Dendritic cell treated with granulocyte-macrophage colony-stimulating factor and Interleukin-4, amounts not matched to agents 40 ng/mL and 50 ng/mL, for 4 days (primary cell): ENCODE results near the gene PAGE2B.
"Not testable (repeated sequence)": the region's sequence is repeated elsewhere in the genome, so short reads cannot be mapped to it uniquely, and the experiment has no call there.

Source experiments
- H3K27ac Mint-ChIP-seq: one replicate; pipeline ENCODE4 v1.8.0; 2022; ENCODE audit warnings: mild to moderate bottlenecking, mixed read lengths
- H3K27me3 Mint-ChIP-seq: one replicate; pipeline ENCODE4 v1.8.0; 2022; ENCODE audit warnings: mild to moderate bottlenecking, mixed read lengths
- H3K36me3 Mint-ChIP-seq: one replicate; pipeline ENCODE4 v1.8.0; 2022; ENCODE audit warnings: low read depth, mixed read lengths
- H3K4me1 Mint-ChIP-seq: one replicate; pipeline ENCODE4 v1.8.0; 2022; ENCODE audit warnings: low read depth, mixed read lengths
- H3K4me3 Mint-ChIP-seq: one replicate; pipeline ENCODE4 v1.8.0; 2022; ENCODE audit warnings: mild to moderate bottlenecking, moderate library complexity, mixed read lengths
- H3K9me3 Mint-ChIP-seq: one replicate; pipeline ENCODE4 v1.8.0; 2022; ENCODE audit warnings: mixed read lengths
- intact Hi-C: fragments of 100-400 bp; cut with micrococcal nuclease; formaldehyde crosslinking; loops from one replicate; pipeline ENCODE4 v1.15.0; 2022

Gene PAGE2B, protein sequence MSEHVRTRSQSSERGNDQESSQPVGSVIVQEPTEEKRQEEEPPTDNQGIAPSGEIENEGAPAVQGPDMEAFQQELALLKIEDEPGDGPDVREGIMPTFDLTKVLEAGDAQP

DNA sequence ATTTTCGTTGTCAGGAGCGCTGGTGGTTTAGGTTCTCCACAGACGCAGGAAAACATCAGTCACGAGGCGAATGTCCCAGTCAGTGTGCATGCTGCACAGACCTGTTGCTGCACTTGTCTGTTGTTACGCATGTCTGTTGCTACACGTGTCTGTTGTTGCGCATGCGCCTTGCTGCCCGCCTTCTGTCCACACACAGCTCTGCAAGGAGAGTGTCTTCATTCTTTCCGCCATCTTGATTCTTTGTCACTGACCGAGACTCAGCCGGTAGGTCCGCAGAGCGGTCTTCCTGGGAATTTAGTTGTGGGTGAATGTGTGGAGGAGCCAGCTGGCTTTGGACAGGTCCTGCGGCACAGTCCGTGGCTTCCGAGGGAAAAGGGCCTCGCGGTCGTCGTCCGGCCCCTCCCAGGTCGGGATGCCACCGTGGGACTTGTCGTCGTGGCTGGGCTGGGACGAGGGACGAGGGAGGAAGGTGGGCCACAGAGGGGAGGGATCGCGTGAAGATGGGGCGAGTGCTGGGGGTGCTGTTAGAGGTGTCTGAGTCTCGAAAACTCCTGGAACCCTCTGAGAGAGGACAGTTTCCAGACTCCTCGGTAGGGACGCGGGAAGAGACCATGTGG lies at the start of gene PAGE2B:
TSS of gene PAGE2B (plus strand) at position 180 of the 617 bp plus-strand sequence. CDS start 1,012 bp downstream, outside the sequence.
- no peak within 1 kb of the TSS for H3K4me3 Mint-ChIP-seq
- intact Hi-C loops, result no loop called here
- H3K9me3 Mint-ChIP-seq, result no peaks in the 10 kb centered on the region
- H3K4me1 Mint-ChIP-seq, result no peaks in the 10 kb centered on the region
- H3K36me3 Mint-ChIP-seq, result no peaks in the 10 kb centered on the region
- no peaks in the 10 kb centered on the region for H3K27me3 Mint-ChIP-seq
- no peak within 1 kb of the TSS for H3K27ac Mint-ChIP-seq

DNA sequence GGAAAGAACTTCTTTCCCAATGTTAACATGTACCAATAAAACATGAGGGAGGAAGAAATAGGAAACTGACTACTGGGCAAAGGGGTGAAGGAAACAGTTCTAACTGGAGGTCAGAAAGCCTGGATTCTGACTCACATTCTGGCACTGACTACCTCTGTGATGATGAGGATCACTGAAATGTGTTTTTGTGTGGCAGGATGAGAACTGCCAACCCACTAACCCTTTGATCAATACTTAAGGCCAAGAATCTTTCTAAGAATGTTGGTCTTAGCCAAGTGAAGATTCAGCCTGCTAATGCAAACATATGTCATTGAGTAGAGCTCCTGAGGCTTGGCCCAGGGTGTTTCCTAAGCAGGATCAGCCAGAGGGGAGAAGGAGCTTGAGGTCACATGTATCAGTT lies 48.7 kb upstream of the PAGE2B start:
- Mint-ChIP-seq H3K4me3 (no peak overlapping the region), H3K4me1 (no peaks in the 10 kb centered on the region), H3K36me3 (no peaks in the 10 kb centered on the region), H3K9me3 (no peaks in the 10 kb centered on the region), H3K27me3 (peaks cover 3% of the 10 kb centered on the region), H3K27ac (no peak overlapping the region)
- intact Hi-C loops, result no loop called here

DNA sequence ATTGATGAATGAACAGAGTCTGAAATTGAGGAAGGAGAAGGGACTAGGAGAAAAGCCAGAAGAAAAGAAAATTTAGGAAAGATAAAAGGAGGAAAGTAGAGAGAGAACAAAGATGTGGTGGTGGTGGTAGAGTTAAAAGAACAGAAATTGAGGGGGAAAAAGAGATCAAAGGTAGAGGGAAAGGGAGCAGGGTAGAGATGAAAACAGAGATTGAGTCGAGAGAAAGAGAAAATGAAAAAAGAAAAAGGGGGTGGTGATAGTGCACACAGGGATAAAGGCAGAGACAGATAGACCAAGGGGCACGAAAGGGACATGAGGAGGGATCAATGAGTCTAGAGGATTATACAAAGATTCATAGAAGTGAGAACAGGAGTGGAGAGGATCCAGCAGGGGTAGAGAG lies 48.0 kb upstream of the PAGE2B start:
- Mint-ChIP-seq H3K4me3 (no peak overlapping the region), H3K9me3 (no peaks in the 10 kb centered on the region), H3K4me1 (no peaks in the 10 kb centered on the region), H3K27me3 (peaks cover 3% of the 10 kb centered on the region), H3K36me3 (no peaks in the 10 kb centered on the region), H3K27ac (no peak overlapping the region)
- intact Hi-C loops, result no loop called here

DNA sequence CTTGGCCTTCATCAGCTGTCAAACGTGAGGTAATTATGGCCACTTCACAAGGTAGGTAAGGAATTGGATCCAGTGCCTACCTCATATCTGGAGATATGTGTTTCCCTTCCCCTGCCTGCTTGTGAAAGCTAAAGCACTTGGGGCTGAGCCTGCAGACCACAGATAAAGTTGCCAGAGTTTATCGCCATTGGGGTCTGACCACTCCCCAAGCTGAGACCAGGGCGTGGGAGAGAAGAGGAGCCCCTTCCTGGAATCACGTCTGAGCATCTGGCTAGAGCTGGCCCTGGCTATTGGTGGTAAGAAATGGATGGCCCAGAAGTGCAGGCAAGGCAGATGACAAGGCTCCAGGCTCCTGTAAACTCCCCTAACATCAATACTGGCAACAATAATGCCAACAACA lies 46.8 kb upstream of the PAGE2B start:
- H3K27me3 Mint-ChIP-seq, result peaks cover 3% of the 10 kb centered on the region
- H3K9me3 Mint-ChIP-seq, result no peaks in the 10 kb centered on the region
- no peak overlapping the region for H3K27ac Mint-ChIP-seq
- intact Hi-C loops, result no loop called here
- H3K4me1 Mint-ChIP-seq, result no peaks in the 10 kb centered on the region
- H3K4me3 Mint-ChIP-seq, result no peak overlapping the region
- no peaks in the 10 kb centered on the region for H3K36me3 Mint-ChIP-seq

DNA sequence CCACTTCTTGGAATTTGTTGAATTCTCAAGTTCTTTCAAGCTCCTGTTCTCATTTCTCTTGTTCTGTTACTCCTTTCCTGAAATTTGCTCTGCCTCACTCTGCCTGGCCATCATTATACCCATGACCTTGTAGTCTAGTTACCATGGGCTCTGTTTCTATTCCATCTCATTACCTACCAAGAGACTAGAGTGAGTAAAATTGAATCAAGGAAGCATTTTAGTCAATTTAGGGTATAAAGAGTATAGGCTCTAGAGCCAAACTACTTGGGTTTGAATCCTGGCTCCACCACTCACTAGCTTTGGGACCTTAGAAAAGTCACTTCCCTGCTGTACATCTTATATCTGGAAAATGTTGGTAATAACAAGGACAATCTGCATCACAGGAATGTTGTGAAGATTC lies 46.2 kb upstream of the PAGE2B start:
- no peaks in the 10 kb centered on the region for H3K4me1 Mint-ChIP-seq
- intact Hi-C loops, result no loop called here
- H3K36me3 Mint-ChIP-seq, result no peaks in the 10 kb centered on the region
- H3K4me3 Mint-ChIP-seq, result no peak overlapping the region
- H3K27me3 Mint-ChIP-seq, result peaks cover 3% of the 10 kb centered on the region
- no peak overlapping the region for H3K27ac Mint-ChIP-seq
- no peaks in the 10 kb centered on the region for H3K9me3 Mint-ChIP-seq

- intact Hi-C loops, result no loop called here
- Mint-ChIP-seq H3K27me3 (peaks cover 3% of the 10 kb centered on the region), H3K4me3 (no peak overlapping the region), H3K36me3 (no peaks in the 10 kb centered on the region), H3K27ac (no peak overlapping the region), H3K9me3 (no peaks in the 10 kb centered on the region), H3K4me1 (no peaks in the 10 kb centered on the region)
These were observed 45.5 kb upstream of the PAGE2B start for GRCh38 chrX:55029291-55029690.

DNA sequence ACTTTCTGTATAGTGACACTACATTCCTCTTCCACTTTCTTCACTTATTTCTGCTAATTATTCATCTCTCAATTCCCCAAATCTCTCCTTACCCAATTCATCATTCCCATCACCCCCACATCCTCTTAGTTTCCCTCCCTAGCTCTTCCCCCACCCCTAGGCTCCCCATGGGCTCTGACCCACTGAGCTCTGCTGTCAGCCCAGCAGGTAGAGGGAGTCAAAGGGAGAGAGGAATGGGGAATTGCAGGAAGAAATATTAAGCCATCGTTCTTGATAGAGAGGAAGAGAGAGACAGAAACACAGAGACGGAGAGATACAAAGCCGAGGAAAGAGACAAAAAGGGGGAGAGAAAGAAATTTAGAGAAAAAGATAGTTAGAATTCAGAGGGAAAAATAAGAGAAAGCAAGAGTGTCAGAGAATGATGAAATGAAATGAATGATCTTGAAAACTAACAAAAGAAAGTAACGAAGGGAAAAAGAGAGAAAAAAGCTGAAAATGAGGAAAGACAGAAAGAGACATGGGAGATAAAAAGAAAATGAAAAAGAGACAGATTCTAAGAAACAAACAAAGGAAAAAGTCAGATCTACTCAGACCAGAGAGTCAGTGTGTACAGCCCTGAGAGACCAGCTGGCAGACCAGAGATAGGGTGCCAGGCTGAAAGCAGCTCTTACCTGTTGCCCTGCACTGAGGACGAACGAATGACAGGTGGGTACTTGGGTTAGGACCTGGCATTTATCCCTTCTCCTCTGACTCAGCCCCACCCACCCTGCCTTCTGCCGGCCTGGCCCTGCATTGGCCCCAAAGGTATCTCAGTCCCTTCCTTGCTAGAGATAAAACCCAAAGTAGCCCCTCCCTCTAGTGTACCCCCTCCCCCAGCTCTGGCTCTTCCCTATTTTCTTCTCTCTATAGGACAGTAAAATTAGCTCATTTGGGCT lies 44.3 kb upstream of the PAGE2B start, which contains the start of gene ALAS2:
TSS of gene ALAS2 (minus strand) at position 707 of the 935 bp plus-strand sequence. CDS start 4,977 bp downstream, outside the sequence.
- intact Hi-C loops, result no loop called here
- Mint-ChIP-seq H3K4me3 (no peak within 1 kb of the TSS), H3K27ac (no peak within 1 kb of the TSS), H3K27me3 (peaks cover 3% of the 10 kb centered on the region), H3K4me1 (no peaks in the 10 kb centered on the region), H3K9me3 (no peaks in the 10 kb centered on the region), H3K36me3 (no peaks in the 10 kb centered on the region)

GRCh38 chrX:55033429-55033828 lies 41.4 kb upstream of the PAGE2B start:
- H3K27me3 Mint-ChIP-seq, result peaks cover 2% of the 10 kb centered on the region
- intact Hi-C loops, result no loop called here
- no peak overlapping the region for H3K27ac Mint-ChIP-seq
- no peaks in the 10 kb centered on the region for H3K9me3 Mint-ChIP-seq
- H3K4me3 Mint-ChIP-seq, result no peak overlapping the region
- no peaks in the 10 kb centered on the region for H3K36me3 Mint-ChIP-seq
- H3K4me1 Mint-ChIP-seq, result no peaks in the 10 kb centered on the region

GRCh38 chrX:55039471-55039870 lies 35.4 kb upstream of the PAGE2B start:
- intact Hi-C loops, result no loop called here
- H3K4me1 Mint-ChIP-seq, result no peaks in the 10 kb centered on the region
- H3K27me3 Mint-ChIP-seq, result no peaks in the 10 kb centered on the region
- no peak overlapping the region for H3K27ac Mint-ChIP-seq
- no peak overlapping the region for H3K4me3 Mint-ChIP-seq
- H3K9me3 Mint-ChIP-seq, result no peaks in the 10 kb centered on the region
- no peaks in the 10 kb centered on the region for H3K36me3 Mint-ChIP-seq

DNA sequence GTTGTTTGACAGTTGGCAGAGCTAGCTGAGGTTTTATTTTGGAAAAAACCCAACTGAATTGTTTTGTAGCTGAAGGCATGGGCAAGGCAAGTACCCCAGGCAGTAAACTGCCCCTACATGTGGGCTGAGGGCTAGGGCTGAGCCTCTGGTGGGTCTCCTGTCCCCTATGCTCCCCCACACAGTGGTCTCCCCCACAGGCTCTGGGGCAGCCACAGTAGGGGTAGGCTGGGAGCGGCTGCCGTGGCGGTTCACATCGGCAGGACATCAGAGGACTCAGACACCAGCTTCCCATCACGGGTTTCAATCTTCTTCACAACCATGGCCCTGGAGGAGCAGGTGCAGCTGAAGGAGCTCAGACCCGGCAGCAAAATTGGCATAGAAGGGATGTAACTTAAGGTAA lies 33.3 kb upstream of the PAGE2B start:
- Mint-ChIP-seq H3K9me3 (no peaks in the 10 kb centered on the region), H3K36me3 (no peaks in the 10 kb centered on the region), H3K4me1 (no peaks in the 10 kb centered on the region), H3K4me3 (no peak overlapping the region), H3K27me3 (no peaks in the 10 kb centered on the region), H3K27ac (no peak overlapping the region)
- intact Hi-C loops, result no loop called here

- intact Hi-C loops, H3K4me3 Mint-ChIP-seq, H3K4me1 Mint-ChIP-seq, H3K36me3 Mint-ChIP-seq, H3K27ac Mint-ChIP-seq, H3K9me3 Mint-ChIP-seq, H3K27me3 Mint-ChIP-seq: not testable (repeated sequence)
These were observed 24.2 kb upstream of the PAGE2B start for GRCh38 chrX:55050599-55050998.

DNA sequence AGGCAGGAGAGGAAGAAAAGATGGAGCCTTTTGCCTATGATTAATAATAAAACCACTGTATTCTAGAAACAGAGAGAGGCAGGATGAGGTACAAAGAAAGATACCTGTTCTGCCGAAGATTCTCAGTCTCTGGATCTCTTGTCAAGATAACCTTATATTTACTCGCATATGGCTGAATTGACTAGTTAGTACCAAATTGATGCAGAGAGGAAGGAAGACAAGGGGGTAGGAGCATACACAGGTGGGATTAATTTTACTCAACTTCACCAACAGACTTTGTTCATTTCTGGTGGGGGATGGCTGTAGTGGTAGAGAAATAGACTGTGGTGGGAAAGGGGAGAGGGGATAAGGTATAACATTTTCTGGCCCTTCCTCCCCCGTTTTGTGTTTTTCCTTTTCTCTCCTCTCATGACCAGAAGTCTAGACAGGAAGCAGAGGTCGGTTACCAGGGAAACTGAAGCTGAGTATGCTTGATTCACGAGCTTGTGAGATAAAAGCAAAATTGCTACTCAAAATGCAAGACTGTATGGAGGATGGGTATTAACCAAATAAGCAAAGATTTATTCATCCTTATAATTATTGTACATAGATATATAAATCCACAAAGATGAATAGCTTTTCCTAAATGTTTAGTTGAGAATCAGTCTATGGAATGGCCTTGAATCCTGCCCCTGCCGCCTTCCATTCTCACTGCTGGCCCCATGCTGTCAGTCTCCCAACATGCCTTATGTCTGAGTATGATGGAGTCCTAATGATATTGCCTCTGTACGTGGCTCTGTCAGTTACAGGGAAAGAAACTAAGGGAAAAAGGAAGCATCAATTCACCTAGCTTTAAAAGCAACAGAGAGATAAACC lies 17.8 kb upstream of the PAGE2B start:
- intact Hi-C loops, result loop anchor here (1.0 kb wide), 1 partner anchor 166 kb away; no protein-coding TSS in a partner anchor
- Mint-ChIP-seq H3K4me1 (peaks cover 5% of the 10 kb centered on the region), H3K9me3 (no peaks in the 10 kb centered on the region), H3K36me3 (no peaks in the 10 kb centered on the region), H3K27me3 (peaks cover 8% of the 10 kb centered on the region), H3K27ac (no peak overlapping the region), H3K4me3 (no peak overlapping the region)

DNA sequence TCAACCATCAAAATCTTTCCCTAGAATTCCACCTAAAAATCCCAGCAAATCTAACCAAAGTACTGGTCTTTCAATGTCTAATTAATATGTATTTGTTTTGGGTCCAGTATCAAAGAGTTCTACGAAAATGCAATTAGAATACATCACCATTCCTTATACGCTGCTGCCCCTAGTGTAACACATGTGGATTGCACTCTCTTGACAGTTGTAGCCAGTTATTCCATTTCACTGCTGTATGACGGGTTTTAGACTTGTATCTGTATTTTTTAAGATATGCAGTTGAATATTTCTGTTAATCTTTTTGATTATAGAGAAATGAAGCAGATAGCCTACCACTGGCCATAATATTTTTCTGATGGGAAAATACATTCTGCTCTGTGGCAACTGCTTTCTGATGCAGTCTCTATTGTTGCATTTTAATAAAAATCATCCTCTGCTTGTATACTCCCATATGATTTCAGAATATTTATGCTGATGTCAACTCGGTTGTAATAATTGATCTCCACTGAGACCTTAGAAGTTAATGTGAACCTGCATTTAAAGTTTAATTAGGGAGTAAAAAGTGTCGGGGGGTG lies 17.1 kb upstream of the PAGE2B start:
- Mint-ChIP-seq H3K27me3 (peaks cover 8% of the 10 kb centered on the region), H3K4me3 (no peak overlapping the region), H3K9me3 (no peaks in the 10 kb centered on the region), H3K36me3 (no peaks in the 10 kb centered on the region), H3K27ac (no peak overlapping the region), H3K4me1 (peaks cover 5% of the 10 kb centered on the region)
- intact Hi-C loops, result loop anchor here (1.0 to 2.0 kb wide), 2 partner anchors 166 to 417 kb away; no protein-coding TSS in a partner anchor
